Right lobe of liver (tissue), 4 donors: Measurements from ENCODE around the gene CD7.
"Not testable (repeated sequence)": the region's sequence is repeated elsewhere in the genome, so short reads cannot be mapped to it uniquely, and the experiment has no call there.

Experiments
- CTCF ChIP-seq, 4 donors: fragments of 200-600 bp in 3 of 4; fragments of 450-650 bp in 1 of 4; IDR thresholded peaks; one replicate each; pipeline versions ENCODE4 v1.5.1 to v1.8.0; 2016 to 2022; ENCODE audit warnings: antibody characterized with exemption in 4 of 4, mild to moderate bottlenecking in 2 of 4
- POLR2A ChIP-seq: fragments of 450-650 bp; IDR thresholded peaks from one replicate; pipeline ENCODE4 v1.6.1; 2017; ENCODE audit warnings: antibody characterized with exemption, mild to moderate bottlenecking
- donor health status: DM: no; HTN: no; CAD: no.
- donor health status: DM: no; HTN: no; CAD: no.
- donor health status: DM: no; HTN: yes; CAD: no.

- not testable (repeated sequence) for TF ChIP-seq POLR2A; CTCF (IDR thresholded peaks at IDR 0.05)
These were observed 42.2 kb upstream of the CD7 start for GRCh38 chr17:82359451-82360074.
